GM21526 (cell line): Measurements from ENCODE around the gene SLC7A10.
A peak's percentile ranks its signal among the peaks of the same experiment; 100 is the strongest.
"Not testable (repeated sequence)": the region's sequence is repeated elsewhere in the genome, so short reads cannot be mapped to it uniquely, and the experiment has no call there.

Source experiments
- ATAC-seq: cut with Tn5 transposase; IDR thresholded peaks from one replicate; pipeline ENCODE4 v1.9.1; 2021; ENCODE audit warnings: moderate library complexity; ENCODE audit not compliant: unreplicated experiment, low FRiP score

SLC7A10 gene

GRCh38 chr19:33239223-33239975, 13.7 kb upstream of the SLC7A10 start:
- no peak for ATAC-seq

- ATAC-seq: no peak
Measured at GRCh38 chr19:33238481-33239149, 13.0 kb upstream of the SLC7A10 start.

GRCh38 chr19:33236696-33237390, 11.2 kb upstream of the SLC7A10 start:
- no peak for ATAC-seq

GRCh38 chr19:33235996-33236350, 10.3 kb upstream of the SLC7A10 start:
- ATAC-seq: no peak

GRCh38 chr19:33235269-33235995, 9.8 kb upstream of the SLC7A10 start:
- ATAC-seq: peak; percentile 86

GRCh38 chr19:33234736-33235135, 9.1 kb upstream of the SLC7A10 start:
- no peak for ATAC-seq

GRCh38 chr19:33234092-33234491, 8.4 kb upstream of the SLC7A10 start:
- no peak for ATAC-seq

- no peak for ATAC-seq
Measured at GRCh38 chr19:33233056-33233873, 7.6 kb upstream of the SLC7A10 start.

- no peak for ATAC-seq
Measured at GRCh38 chr19:33232656-33233055, 7.0 kb upstream of the SLC7A10 start.

GRCh38 chr19:33231511-33231910, 5.9 kb upstream of the SLC7A10 start:
- ATAC-seq: no peak

GRCh38 chr19:33229962-33230361, 4.3 kb upstream of the SLC7A10 start:
- ATAC-seq: no peak

GRCh38 chr19:33227870-33228599, 2.4 kb upstream of the SLC7A10 start:
- no peak for ATAC-seq

- no peak for ATAC-seq
Measured at GRCh38 chr19:33227242-33227650, 1.6 kb upstream of the SLC7A10 start.

GRCh38 chr19:33226550-33227241, 1.0 kb upstream of the SLC7A10 start:
- no peak for ATAC-seq

- ATAC-seq: no peak
Measured at GRCh38 chr19:33224694-33225457, 774 bp downstream of the SLC7A10 start.

- not testable (repeated sequence) for ATAC-seq
Measured at GRCh38 chr19:33222255-33222654, 3.4 kb downstream of the SLC7A10 start.

- no peak for ATAC-seq
Measured at GRCh38 chr19:33221638-33222037, 4.0 kb downstream of the SLC7A10 start.

- ATAC-seq: no peak
Measured at GRCh38 chr19:33220735-33221134, 4.9 kb downstream of the SLC7A10 start.
